ENCODE measurements around the gene IGFL1. TPM values are rescaled to one million over a fixed set of nuclear protein-coding genes. Genes with fewer than 3 reads are reported as not detected.
"Not testable (repeated sequence)": the region's sequence is repeated elsewhere in the genome, so short reads cannot be mapped to it uniquely, and the experiment has no call there.

Gene IGFL1
- total RNA-seq, 1 experiment from 2014 or later = not detected

DNA sequence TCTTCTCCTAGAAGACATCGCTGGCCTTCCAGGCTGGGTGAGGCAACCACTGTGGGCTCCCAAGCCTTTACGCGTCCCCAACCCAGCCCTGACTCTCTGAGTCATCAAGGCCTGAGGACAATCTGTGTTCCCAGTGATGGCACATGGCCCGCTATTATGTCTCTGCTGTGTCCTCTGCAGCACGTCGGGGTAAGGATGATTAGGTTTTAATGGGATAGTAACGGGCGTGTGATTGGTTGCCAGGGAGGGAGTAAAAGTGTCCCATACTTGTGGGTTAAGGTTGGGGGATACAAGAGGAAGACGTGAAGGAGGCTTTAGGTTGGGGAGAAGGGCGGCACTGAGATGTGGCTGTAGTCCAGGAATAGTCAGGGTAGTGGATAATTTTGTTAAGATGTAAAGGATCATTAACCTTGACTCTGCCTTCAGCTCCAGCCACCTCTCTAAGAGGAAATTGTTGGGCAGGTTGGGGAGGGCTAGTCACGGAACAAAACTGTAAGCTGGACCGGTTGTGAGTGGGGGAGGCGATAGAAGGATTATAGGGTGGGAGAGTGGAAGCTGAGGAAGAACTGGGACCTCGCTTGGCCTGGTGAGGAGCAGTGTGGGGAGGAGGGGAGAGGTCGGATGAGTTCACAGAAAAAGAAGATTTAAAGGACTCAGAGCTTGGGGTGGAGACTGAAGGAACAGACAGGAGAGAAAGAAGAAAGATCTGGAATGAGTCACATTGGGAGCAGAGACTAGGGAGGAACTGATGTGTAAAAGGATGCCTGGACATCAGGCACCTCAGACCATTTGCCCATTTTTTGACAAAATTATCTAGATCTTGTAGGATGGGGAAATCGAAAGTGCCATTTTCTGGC, 27.9 kb upstream of the IGFL1 start:
- DNase-seq (ENCODE audit: low read depth) = peak; percentile 61

DNA sequence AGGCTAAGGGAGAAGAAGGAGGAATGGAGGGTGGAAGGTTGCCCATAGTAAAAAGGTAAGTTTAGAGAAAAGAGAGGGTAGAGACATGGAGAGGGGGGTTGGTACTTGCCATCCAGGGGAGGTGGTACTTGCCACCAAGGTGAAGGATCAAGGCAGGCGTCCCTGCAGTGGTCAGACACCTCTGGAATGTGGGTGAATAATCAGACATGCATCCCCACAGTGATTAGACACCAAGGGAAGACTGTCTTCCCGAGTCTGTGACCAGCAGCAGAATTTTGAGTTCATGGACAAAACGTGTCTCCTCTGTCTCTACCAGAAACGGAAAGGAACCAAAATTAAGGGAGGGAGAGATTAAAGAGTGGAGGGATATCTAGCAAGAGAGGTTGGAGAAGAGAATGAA, 27.1 kb upstream of the IGFL1 start:
- DNase-seq (ENCODE audit: low read depth) = no peak

DNA sequence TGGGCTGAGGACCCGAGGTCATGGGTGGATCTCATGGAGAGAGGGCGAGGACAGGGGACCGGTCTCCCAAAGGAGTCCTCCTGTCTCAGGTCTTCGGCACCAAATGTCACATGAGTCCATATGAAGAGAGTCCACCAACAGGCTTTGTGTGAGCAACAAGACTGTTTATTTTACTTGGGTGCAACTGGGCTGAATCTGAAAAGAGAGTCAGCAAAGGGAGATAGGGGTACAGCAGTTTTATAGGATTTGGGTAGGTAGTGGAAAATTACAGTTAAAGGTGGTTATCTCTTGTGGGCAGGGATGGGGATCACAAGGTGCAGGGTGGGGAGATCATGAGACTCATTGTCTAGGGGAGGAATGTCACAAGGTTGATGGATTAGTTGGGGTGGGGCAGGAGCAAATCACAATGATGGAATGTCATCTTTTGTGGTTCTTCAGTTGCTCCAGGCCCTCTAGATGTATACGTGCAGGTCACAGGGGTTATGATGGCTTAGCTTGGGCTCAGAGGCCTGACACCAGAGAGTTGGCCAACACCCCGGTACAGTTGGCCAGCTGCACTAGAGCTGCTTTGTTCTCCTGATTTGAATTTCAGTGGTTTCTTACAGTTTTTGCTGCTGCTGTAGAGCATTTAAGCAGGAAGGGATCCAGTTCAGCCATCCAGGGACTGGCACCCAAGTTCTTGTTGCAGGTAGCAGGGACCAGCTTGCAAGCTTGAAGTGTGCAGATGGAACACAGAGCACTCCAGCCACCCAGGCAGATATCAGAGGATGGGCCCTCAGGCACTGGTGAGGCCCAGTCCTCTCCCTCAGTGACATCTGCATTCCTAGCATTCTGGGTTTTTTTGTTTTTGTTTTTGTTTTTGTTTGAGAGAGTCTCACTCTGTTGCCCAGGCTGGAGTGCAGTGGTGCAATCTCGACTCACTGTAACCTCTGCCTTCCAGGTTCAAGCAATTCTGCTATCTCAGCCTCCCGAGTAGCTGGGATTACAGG, 26.4 kb upstream of the IGFL1 start:
- DNase-seq (ENCODE audit: low read depth) = peak; percentile 25

DNA sequence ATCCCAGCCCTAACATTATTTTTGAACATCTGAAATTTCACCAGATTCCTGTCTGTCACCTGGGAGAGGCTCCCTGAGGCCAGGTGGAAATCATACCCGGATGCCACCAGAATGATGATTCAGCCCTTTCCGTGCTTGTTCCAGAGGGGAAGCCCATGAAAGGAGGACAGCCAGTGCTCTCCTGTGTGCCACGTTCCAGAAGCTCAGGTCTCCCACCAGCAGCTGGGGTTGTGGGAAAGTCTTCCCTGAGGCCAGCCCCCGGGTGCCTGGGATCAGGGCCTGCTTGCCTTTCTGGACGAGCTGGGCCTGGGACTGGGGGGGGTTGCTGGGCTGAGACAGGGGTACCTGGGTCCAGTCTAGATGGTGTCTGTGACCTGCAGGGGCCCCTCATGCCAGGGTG, 25.5 kb upstream of the IGFL1 start:
- no peak for DNase-seq (ENCODE audit: low read depth)

DNA sequence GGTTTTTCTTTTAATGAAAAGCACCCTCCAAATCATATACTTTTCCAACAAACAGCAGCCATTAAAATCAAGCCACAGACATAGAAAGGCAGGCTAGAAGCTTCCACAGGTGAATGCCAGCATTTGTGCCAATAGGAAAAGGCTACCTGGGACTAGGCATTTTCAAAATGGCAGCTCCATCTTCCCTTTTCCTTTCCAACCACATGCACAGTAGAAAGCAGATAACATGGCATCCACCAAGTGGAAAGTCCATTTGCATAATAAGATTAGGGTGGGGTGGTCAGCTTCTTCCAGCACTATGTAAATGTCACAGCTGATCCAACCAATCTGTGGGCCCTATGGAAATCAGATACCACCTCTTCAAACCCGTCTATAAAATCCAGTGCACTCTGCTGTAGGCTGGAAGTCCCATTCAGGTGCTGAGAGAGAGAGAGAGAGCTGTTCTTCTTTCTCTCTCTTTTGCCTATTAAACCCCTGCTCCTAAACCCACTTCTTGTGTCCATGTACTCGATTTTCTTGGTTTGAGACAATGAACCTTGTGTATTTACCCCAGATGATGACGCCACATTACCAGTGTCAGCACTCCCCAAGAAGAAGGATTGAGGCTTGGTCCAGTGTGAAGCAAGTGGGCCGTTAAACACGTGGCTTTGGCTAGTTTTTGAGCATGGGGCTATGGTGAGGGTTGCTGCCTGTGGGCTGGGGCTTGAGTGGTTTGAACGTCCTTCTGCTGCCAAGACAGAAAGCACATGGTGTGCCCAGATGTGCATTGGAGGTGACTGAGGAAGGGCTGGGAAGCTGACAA, 24.2 kb upstream of the IGFL1 start:
- no peak for DNase-seq (ENCODE audit: low read depth)

DNA sequence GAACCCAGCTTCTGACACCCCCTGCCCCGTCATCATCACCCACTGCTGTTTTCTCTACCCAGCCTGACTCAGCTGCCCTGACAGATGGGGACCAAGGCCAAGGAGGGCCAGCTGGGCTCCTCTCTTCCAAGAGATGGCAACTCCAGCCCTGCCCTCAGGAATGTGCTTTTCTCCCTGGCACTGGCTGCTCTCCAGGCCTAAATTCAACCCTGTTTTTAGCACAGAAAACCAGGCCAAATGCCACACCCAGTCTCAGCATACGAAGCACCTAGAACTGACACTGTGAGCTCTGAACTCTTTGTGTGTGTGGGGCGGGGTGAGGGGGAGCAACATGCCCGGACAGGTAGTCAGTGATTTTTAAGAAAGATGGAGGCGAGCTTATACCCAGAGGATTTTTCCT, 23.4 kb upstream of the IGFL1 start:
- DNase-seq (ENCODE audit: low read depth) = no peak

DNA sequence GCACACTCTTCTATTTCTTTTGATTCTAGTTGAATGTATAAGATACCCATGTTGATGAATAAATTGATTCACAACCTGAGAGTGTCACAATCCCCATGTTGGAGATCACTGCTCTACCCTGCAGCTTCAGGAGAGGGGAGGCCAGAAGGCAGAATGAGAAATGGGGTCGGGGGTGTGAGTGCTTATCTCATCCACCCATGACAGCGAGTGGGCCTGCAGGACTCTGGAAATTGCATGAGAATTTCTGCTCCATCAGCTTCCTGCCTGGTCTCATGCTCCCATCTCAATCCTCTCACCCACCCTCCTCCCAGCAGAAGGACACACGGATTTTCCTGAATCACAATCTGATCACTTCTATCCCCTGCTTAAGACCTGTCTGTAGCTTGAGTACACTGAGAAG, 22.9 kb upstream of the IGFL1 start:
- DNase-seq (ENCODE audit: low read depth) = no peak

DNA sequence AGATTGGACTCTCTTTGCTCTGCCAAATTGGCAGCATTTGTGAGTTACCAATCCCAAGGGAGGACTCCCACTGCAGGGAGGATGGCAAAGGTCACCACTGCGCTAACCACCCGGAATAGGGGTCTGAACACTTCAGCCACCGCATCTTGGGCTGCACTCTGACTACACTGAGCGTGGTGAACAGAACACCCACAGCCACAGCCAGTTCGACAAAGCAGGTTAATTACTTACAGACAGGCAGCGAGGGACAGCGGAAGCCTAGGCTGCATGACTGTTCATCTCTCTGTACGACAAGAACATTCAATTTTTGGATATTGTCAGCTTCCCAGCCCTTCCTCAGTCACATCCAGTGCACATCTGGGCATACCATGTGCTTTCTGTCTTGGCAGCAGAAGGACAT, 21.7 kb upstream of the IGFL1 start:
- not testable (repeated sequence) for DNase-seq (ENCODE audit: low read depth)

DNA sequence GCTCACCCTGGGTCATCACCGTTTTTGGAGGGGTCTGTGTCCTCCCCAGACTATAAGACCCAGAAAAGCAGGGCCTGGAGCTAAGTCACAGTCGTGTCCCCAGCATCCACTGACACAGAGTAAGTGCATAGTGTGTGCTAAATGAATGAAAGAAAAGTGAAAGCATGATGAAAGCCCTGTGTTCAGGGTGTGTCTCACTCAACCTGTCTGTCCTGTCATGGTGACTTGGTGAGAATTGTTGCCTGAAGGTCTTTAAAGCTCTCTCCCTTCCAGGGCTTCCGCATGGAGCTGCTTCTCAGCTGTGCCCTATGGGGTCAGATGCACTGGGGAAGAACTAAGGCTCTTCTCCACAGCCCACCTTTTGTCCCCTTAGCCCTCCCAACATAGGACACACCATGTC, 20.5 kb upstream of the IGFL1 start:
- DNase-seq (ENCODE audit: low read depth) = no peak

DNA sequence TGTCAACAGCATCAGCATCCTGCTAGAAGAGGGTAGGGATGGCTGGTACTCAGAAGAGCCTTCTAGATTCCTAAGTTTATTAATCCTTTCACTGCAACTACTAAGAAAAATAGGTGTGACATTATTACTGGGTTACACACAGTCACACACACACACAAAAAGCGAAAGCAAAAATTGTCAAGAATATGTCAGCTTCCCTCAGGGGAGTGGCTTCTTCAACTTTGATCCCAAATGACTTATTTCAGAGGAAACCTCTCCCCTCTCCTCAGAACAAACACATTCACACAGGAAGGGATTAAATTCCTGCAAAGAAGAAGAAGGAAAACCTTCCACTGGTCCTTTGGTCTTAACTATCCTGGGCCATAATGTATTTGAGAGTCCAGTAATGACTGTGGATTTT, 20.1 kb upstream of the IGFL1 start:
- no peak for DNase-seq (ENCODE audit: low read depth)

DNA sequence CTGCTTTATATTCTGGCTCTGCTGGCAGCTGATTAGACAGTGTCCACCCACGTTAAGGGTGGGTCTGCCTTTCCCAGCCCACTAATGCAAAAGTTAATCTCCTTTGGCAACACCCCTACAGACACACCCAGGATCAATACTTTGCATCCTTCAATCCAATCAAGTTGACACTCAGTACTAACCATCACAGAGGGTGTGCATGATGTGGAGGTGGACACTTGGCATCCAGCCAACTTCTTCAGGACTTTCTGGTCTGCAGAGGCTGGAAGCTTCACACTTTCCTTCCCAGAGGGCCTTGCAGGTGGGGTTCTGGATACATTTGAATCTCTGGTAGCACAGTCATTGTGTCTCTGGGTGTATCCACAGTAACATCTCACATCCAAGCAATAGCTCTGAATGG, 18.9 kb upstream of the IGFL1 start:
- DNase-seq (ENCODE audit: low read depth) = no peak

DNA sequence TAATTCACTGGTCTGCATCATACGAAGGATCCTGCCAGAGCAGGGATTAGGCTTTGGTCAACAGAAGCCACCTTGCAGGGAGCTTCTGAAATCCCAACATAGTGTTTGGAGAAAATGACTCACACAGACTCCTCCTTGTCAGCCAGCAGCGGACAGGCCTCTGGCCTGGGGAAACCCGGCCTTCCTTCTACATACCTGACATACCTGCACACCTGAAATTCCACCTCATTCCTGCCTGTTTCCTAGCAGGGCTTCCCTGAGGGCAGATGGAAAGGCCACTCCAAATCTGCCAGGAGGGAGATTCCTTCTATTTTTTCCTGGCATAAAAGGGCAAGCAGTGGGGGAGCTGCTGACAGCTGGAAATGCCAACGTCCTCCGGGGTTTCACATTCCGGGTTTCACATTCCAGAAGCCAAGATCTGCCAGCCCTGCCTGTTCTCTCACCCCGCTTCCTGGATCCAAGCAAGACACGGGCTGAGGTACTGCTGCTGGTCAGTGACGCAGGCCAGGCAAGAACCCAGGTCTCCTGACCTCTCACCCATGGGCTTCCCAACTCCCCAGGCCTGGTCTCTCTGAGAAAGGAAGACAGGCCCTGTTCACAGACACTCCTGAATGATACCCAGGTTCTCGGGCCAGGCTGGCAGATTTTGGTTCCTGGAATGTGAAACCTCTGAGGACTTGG, 18.2 kb upstream of the IGFL1 start:
- DNase-seq (ENCODE audit: low read depth) = no peak

DNA sequence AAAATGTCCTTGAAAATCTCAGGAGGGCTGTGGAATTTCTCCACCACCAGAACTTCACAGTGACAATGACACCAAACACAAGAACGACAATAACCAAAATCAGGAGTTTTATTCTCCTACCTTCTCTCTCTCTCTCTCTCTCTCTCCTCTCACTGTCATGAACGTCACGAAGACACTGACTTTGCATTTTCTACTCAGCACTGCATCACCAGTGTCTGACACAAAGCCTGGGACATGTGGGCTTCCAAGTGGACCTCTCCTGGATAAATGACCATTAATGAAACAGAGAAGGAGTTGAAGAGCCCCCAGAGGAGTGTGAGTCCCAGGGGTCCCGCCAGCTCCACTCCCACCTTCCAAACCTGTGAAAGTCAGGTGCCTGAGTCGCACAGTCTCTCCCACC, 16.9 kb upstream of the IGFL1 start:
- DNase-seq (ENCODE audit: low read depth) = not testable (repeated sequence)

DNA sequence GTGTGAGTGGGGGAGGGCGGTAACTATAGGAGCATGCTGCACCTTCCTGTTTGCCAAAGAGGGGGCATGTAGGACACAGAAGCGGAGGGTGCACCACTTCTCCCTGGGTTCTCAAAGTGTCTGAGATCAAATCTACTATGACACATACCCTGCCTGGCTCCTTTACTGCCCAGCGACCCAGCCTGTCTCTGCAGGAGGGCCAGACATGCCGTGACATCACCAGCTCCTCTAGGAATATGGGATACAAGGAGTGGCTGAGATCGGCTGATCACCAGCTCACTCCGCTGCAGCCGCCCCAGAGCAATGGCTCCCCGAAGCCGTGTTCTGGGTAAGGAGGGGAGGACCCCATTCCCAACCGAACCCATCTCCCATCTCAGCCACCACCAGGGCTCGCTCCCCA, 16.4 kb upstream of the IGFL1 start:
- no peak for DNase-seq (ENCODE audit: low read depth)

DNA sequence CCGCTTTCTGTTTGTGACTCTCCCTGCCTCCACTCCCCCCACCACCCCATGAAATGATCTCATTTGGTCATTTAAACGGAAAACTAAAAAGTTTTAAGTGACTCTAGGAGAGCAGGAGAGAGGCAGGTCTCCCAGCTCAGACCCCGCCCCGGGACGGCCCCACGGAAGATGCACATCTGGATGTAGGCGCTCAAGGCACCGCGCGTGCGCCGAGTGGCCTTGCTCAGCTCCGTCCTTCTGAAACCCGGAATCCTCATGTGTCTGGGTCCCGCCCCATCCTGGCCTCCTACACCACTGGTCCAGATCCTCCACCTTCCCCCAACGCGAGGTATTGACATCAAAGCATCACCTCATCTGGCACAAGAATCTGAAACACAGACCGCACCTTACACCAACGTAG, 15.7 kb upstream of the IGFL1 start:
- DNase-seq (ENCODE audit: low read depth) = no peak

DNA sequence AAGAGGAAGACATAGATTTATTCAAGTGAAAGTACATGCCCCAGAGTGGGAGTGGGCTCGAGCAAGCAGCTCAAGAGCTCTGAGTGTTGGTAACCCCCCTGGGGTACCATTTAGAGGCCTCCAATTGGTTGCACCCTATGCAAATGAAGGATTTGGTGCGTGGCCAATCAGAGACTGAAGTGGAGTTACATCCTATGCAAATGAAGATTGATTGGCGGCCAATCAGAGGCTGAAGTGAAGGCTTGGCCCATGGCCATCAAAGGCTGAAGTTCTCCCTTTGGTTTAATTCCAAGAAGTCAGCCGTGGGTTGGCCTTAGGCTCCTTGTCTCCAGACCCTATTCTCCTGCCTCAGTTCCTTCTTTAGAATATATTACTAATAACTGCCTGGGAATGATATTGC, 12.9 kb upstream of the IGFL1 start:
- no peak for DNase-seq (ENCODE audit: low read depth)

DNA sequence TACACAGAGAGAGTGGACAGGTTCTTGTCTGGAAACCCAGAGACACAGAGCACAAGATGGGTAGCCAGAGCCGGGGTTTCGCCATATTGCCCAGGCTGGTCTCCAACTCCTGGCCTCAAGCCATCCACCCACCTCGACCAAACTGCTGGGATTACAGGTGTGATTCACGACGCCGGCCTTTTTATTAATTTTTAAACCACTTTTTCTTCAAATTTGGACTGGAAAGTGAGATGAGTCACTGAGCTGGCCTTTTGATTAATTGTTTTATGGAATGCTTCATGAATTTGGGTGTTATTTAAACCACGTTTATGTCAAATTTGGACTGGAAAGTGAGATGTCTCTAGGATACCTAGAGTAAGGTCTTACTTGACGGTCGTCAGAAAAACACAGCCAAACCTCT, 12.1 kb upstream of the IGFL1 start:
- DNase-seq (ENCODE audit: low read depth) = no peak

DNA sequence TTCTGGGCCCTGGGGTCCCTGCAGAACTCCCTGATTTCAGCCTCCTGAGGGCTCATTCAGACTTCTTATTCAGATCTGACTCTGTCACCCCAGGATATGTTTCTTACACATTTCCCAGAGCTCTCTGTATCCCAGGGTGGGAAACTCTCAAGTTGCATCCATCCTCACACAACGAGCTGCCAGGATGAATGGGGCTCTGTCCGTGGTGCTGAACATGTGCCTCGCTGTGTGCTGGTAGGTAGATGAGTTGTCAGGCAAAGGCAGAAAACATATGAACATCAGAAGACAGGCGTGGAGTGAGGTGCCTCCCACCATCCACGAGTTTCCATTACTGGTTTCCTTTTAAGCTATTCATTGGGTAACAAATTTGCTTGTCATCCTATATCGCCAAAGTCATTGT, 11.4 kb upstream of the IGFL1 start:
- peak; percentile 49 for DNase-seq (ENCODE audit: low read depth)

DNA sequence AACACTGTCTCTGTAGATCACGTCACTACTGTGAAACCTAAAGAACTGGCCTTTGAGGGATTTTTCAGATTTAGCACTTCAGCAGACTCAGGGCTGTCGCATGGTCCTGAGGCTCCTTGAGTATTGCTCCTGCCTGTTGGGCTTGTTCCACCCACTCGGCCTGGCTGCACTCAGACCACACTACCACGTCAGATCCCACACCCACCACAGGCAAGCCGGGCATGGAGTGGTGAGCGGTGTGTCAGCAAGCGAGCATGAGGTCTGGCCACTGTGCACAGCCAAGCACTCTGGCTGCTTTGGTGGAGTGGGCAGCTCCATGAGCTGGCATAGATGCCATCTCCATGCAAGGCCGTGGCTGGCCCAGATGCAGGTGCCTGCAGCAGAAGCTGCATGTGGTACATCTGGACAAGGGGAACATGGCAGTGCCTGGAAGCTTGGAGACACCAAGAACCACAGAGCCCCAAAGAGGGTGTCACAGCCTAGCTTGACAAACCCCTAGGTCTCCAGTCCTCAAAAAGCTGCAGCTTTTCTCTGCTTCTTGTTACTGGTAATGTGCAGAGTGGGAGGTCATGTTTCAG, 9.4 kb upstream of the IGFL1 start:
- no peak for DNase-seq (ENCODE audit: low read depth)

DNA sequence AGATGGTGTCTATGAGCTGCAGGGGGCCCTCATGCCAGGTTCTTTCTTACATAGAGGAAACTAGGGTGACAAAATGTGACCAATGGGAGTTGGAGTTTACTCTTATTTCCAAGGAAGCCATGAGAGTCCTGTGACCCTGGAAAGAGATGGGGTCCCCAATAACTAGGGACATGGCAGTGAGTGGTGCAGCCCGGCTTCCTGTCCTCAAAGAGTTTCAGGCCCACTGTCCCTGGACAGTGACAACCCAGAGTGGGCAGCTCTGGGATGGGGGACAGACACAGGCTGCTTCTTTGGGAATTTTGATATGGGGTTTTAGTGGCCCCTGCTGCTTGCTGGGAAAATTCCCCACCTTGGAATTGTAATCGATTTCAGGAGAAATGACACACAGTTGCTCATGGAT, 8.4 kb upstream of the IGFL1 start:
- DNase-seq (ENCODE audit: low read depth) = no peak

DNA sequence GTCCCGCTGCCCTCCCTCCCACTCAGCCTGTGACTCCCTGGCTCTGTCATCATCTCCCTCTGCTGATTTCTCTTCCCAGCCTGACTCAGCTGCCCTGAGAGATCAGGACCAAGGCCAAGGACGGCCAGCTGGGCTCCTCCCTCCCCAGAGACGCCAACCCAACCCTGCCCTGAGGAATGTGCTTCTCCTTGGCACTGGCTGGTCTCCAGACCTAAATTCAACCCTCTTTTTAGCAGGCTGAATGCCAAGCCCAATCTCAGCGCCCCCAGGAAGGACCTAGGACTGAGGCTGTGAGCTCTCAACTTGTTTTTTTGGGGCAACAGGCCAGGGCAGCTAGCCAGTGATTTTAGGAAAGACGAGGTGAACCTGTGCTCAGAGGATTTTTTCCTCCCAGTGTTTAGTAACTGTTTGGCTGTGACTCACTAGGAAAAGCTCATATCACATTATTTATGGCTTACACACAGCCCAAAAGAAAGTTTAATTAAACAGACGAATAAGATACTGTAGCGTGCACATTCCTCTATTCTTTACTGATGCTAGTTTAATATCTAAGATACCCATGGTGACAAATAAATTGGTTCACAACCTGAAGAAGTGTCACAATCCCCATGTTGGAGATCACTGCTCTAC, 7.4 kb upstream of the IGFL1 start:
- DNase-seq (ENCODE audit: low read depth) = peak; percentile 83
